ENCODE measurements around the gene MTM1.

The MTM1 gene

GRCh38 chrX:150551963-150552362, 16.5 kb upstream of the MTM1 start:
- DNase-seq = no peak

- peak in 1 of 3 experiments; percentile 23 for DNase-seq
Measured at GRCh38 chrX:150558424-150558823, 10.0 kb upstream of the MTM1 start.

- no peak for DNase-seq
Measured at GRCh38 chrX:150564838-150565237, 3.6 kb upstream of the MTM1 start.

- DNase-seq = no peak
Measured at GRCh38 chrX:150565551-150565950, 2.9 kb upstream of the MTM1 start.

GRCh38 chrX:150566734-150567182, 1.7 kb upstream of the MTM1 start:
- no peak for DNase-seq

- no peak for DNase-seq
Measured at GRCh38 chrX:150567645-150568319, 639 bp upstream of the MTM1 start.

- no peak for DNase-seq
Measured at GRCh38 chrX:150569155-150569477, 695 bp downstream of the MTM1 start.

- DNase-seq = no peak
Measured at GRCh38 chrX:150570512-150570911, 2.1 kb downstream of the MTM1 start.

GRCh38 chrX:150572206-150572605, 3.8 kb downstream of the MTM1 start:
- DNase-seq = no peak

- no peak for DNase-seq
Measured at GRCh38 chrX:150573106-150573505, 4.7 kb downstream of the MTM1 start.

GRCh38 chrX:150573702-150574101, 5.3 kb downstream of the MTM1 start:
- DNase-seq = no peak

GRCh38 chrX:150574559-150575418, 6.4 kb downstream of the MTM1 start:
- DNase-seq = no peak

- no peak for DNase-seq
Measured at GRCh38 chrX:150575419-150575814, 7.0 kb downstream of the MTM1 start.

GRCh38 chrX:150577174-150577573, 8.8 kb downstream of the MTM1 start:
- DNase-seq = no peak

- no peak for DNase-seq
Measured at GRCh38 chrX:150581093-150581775, 12.8 kb downstream of the MTM1 start.

- peak in 1 of 3 experiments; percentile 30 for DNase-seq
Measured at GRCh38 chrX:150582338-150582948, 14.0 kb downstream of the MTM1 start.

GRCh38 chrX:150587585-150588503, 19.4 kb downstream of the MTM1 start:
- DNase-seq = peak in 2 of 3 experiments; percentile 12 to 25

- no peak for DNase-seq
Measured at GRCh38 chrX:150594584-150594983, 26.2 kb downstream of the MTM1 start.

GRCh38 chrX:150599226-150599625, 30.8 kb downstream of the MTM1 start:
- no peak for DNase-seq

GRCh38 chrX:150602296-150602695, 33.9 kb downstream of the MTM1 start:
- DNase-seq = no peak

- no peak for DNase-seq
Measured at GRCh38 chrX:150602743-150603142, 34.3 kb downstream of the MTM1 start.

GRCh38 chrX:150605603-150606002, 37.2 kb downstream of the MTM1 start:
- DNase-seq = no peak

Measured in NCI-H1417 (cell line).